Stimulated activated CD8-positive, alpha-beta memory T cell treated with anti-CD3 and anti-CD28 coated beads, Interleukin-7, amount 100 ng/mL, for 1 hour (primary cell): Measurements from ENCODE around the gene PTPRJ.

Experiments used
- DNase-seq, 2 donors: peaks; one replicate each; pipeline ENCODE4 v3.0.0-alpha.2; 2020; ENCODE audit warnings: low read depth in 2 of 2

PTPRJ gene

GRCh38 chr11:48040830-48041444 lies 60.6 kb downstream of the PTPRJ start:
- DNase-seq = no peak

GRCh38 chr11:48041877-48042695 lies 61.7 kb downstream of the PTPRJ start:
- DNase-seq = no peak

- DNase-seq = no peak
Measured at GRCh38 chr11:48043111-48043990, 63.0 kb downstream of the PTPRJ start.

- DNase-seq = no peak
Measured at GRCh38 chr11:48043991-48044512, 63.7 kb downstream of the PTPRJ start.

- DNase-seq = no peak
Measured at GRCh38 chr11:48044577-48044976, 64.2 kb downstream of the PTPRJ start.

- no peak for DNase-seq
Measured at GRCh38 chr11:48045536-48045935, 65.2 kb downstream of the PTPRJ start.

- no peak for DNase-seq
Measured at GRCh38 chr11:48047616-48048015, 67.3 kb downstream of the PTPRJ start.

GRCh38 chr11:48049036-48049435 lies 68.7 kb downstream of the PTPRJ start:
- DNase-seq = no peak

GRCh38 chr11:48050304-48050703 lies 69.9 kb downstream of the PTPRJ start:
- DNase-seq = no peak

GRCh38 chr11:48051217-48051830 lies 71.0 kb downstream of the PTPRJ start:
- DNase-seq = no peak

- no peak for DNase-seq
Measured at GRCh38 chr11:48052183-48053044, 72.1 kb downstream of the PTPRJ start.

- no peak for DNase-seq
Measured at GRCh38 chr11:48054994-48055291, 74.6 kb downstream of the PTPRJ start.

- peak in 1 of 2 donors; percentile 7 for DNase-seq
Measured at GRCh38 chr11:48055292-48056132, 75.2 kb downstream of the PTPRJ start.

GRCh38 chr11:48056325-48057183 lies 76.2 kb downstream of the PTPRJ start:
- no peak for DNase-seq

GRCh38 chr11:48058064-48058463 lies 77.7 kb downstream of the PTPRJ start:
- no peak for DNase-seq

- DNase-seq = no peak
Measured at GRCh38 chr11:48058788-48059187, 78.4 kb downstream of the PTPRJ start.

GRCh38 chr11:48062649-48063048 lies 82.3 kb downstream of the PTPRJ start:
- no peak for DNase-seq

GRCh38 chr11:48063424-48063978 lies 83.1 kb downstream of the PTPRJ start:
- no peak for DNase-seq

- no peak for DNase-seq
Measured at GRCh38 chr11:48064306-48064705, 83.9 kb downstream of the PTPRJ start.
